NCI-H146 treated with DMSO at 0.1 percent for 48 hours (cell line): ENCODE data around the gene DOCK11.

Experiments
- DNase-seq: peaks from one replicate; lab custom pipeline; 2025; ENCODE audit not compliant: unreplicated experiment; lab: John Stamatoyannopoulos, UW

The DOCK11 gene

DNA sequence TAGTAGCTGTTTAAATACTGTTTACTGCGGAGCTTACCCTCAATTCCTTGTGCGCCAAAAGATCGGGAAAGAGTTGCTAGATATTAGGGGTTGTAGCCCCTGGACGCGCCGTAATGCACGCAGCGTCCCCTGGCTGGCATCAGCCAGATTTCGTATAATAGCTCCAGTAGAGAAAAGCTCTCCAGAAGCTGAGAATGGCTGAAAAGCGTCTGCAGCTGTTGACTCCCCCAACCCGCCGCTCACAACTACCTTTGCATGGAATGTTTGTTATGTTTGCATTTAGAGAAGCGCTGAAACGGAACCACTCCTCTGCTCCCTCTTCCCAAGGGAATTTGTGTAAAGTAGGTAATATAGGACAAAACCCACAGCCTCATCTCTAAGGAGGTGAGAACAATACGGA, 3.7 kb downstream of the DOCK11 start:
- DNase-seq: no peak

DNA sequence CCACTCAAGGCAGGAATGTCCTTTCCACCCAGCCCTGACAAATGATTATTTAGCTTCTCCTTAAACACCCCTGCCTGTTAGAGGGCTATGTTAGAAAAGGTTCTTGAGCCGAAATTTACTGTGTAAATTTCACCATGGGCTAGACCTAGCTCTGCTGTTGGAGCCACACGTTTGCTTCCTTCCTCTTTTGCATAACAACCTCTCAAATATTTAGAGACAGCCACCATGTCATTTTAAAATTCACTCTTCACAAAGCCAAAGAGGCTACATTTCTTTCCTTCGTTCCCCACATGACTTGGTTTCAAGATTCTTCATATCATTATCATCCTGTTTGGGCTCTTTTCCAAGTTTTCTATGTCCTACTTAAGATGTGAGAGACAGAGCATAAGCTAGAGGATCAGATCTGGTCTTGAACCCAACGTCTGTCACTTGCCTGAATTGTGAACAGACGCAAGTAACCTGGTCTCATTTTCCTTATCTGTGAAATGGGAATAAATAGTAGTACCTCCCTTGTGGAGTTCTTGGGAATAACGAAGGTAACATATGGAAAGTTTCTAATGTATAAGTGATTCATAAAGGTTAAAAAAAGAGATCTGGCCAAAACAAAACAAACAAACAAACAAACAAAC, 6.7 kb downstream of the DOCK11 start:
- no peak for DNase-seq

DNA sequence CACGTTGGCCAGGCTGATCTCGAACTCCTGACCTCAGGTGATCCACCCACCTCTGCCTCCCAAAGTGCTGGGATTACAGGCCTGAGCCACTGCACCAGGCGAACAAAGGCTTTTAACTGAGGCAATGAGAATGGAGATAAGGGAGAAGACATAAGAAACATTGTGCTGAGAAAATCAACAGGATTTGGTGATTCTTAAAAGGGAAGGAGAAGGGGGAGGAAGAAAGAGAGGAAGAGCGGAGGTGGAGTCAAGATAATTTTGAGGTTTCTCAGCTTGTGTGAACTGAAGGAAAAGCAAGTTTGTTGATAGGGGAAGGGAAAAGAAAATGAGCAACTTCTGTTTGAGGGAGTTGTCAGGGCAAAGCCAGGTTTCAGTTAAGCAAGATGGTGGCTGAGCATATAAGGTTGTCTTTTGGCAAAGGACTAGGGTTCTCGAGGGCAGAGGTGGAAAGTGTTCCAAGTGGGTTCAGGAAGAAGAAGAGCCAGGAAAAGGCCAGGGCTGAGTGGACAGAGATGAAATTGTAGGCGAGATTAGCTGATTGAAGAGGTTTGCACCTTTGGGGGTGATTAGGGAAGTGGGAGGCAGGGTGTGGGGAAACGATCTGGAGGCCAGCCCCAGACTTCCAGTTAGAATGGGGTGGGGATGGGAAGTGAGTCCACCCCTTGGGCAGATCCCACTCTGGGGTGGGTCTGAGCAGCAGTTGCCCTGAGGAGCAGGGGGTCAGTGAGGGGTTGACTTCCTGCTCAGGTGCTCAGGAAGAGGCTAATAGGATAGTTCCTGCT, 7.8 kb downstream of the DOCK11 start:
- no peak for DNase-seq

DNA sequence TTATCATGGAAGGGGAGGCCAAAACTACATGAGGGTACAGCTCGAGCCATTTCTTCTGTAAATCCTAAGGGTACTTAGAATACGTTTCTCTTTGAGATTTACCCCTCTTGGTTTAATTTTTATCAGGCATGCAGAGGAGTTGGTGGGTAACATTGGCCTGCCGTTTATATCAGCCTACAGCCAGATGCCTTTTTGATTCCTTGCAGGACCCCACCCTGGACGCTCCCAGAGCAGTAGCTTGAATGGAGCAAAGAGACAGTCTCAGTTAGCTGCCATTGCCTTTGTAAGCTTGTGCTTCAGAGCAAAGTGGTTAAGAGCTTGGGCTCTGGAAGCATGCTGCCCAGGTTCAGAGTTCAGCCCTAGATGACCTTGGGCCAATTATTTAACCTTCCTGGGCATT, 9.0 kb downstream of the DOCK11 start:
- DNase-seq: no peak

DNA sequence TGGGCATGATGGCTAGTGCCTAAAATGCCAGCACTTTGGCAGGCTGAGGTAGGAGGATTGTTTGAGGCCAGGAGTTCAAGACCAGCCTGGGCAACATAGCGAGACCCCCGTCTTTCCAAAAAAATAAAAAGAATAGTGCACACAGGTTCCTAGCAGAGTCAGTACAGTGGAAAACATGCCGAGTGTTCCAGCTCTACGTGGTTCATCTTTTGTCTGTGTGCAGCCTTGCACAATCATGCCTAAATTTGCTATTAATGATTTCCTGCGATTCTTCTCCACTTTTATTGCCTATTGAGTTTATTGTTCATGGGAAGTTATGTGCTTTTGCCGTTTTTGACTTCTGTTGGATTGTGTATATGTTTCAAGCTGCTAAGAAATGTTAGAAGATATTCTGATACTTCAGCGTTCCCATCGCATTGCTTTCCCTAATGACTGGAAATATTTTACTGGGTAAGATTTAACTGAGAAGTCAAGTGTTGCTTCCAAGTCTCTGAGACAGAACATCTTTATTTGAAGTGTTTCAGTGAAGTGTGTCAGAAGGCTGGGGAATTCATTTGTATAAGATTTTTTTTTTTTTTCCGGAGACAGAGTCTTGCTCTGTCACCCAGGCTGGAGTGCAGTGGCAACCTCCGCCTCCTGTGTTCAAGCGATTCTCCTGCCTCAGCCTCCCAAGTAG, 11.3 kb downstream of the DOCK11 start:
- no peak for DNase-seq

DNA sequence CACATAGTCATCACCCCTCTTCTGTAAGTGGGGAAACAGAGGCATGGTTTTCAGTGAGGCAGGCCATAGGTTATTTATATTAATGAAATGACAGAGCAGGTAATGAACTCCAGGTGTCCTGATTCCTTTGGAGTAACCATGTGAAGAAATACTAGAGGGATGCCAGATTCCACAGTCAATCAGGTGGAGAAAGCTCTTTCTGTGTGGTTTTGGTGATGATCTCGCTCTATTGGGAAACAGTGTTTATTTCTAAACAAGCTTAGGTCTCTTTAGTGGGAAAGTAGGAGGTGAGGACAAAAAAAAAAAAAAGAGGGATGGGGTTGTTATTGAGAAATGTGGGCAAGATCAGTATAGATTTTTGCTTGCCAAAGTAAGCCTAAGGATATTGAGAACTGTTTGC, 12.2 kb downstream of the DOCK11 start:
- DNase-seq: no peak

DNA sequence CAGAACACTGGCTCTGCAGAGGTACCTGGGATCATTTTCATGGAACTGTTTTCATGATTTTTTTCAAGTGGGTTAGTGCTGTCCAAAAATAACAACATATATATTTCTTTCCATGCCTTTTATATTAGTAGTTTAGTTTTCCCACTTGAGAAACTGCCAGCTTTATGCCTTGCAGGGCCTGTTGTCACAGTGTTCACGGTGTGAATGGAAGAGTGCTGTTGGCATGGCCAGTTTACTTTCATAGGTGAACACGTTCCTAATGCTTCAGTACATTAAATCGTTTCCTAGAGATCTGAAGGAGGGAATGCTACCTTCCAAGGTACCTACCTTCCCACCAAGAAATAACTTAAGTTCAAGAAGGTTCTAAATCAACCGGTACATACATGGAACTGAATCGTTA, 12.6 kb downstream of the DOCK11 start:
- DNase-seq: no peak

DNA sequence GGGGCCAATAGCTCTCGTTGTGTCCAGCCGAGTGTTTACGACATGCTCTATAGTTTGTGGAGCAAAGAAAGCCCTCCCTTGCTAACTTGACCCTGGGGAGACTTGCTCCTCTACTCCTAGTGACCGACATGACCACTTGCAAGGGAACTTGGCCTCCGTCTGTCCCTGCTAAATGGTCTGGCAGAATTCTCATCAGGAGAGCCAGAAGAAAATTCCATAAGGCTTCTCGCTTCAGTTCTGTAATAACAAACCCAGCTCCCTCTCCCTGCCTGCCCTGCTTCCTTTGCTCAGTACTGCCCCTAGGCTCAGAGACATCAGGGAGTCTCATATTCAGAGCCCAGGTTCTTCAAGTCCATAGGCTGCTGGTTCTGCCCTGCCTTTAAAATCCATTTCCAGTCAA, 13.0 kb downstream of the DOCK11 start:
- DNase-seq: no peak

DNA sequence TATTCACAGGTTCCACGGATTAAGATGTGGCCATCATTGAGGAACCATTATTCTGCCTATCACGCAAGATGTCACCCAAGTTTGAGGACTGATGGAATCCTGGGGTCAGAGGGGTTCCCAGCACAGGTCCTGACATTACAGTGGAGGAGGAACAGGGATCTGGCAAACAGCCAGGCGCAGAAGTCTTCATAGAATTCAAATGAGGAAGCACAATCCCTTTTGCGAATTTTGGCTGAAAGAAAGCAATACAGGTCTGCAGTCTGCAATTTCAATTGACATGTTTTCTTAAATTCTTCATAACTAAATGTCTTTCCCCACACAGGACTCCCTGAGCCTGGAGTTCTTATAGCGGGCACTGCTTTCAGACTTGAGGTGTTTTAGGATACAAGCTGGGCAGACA, 14.5 kb downstream of the DOCK11 start:
- DNase-seq: no peak

DNA sequence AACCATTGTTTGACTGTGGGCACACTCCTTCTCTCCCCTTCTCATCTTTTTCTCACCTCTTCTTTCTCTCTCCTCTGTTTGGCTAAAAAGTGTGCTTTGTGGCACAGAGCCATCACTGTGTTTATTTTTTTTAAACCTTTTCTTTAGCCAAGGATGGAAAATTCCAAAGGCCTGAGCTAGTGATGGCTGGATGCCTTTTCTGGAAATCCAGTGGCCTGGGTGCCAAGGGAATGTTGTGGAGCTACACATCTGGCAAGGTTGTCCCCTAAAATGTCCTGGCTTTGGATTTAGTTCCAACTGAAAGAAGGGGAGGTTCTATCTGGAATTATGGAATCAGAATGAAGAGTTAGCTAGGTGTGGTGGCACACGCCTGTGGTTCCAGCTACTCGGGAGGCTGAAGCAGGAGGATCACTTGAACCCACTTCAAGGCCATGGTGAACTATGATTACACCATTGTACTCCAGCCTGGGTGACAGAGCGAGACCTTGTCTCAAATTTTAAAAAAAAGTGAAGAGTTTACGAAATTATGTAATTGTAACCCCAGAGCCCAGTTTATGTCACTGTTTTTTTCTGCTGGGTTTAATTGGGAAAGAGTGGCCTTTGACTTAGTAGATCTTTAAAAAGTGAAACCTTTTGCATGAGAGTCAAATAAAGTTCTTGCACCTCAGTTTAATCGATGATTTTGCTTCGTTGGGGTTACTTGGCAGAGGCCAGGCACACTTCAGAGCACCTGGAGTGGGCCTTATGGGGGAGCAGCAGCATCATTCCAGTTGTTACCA, 17.7 kb downstream of the DOCK11 start:
- no peak for DNase-seq

DNA sequence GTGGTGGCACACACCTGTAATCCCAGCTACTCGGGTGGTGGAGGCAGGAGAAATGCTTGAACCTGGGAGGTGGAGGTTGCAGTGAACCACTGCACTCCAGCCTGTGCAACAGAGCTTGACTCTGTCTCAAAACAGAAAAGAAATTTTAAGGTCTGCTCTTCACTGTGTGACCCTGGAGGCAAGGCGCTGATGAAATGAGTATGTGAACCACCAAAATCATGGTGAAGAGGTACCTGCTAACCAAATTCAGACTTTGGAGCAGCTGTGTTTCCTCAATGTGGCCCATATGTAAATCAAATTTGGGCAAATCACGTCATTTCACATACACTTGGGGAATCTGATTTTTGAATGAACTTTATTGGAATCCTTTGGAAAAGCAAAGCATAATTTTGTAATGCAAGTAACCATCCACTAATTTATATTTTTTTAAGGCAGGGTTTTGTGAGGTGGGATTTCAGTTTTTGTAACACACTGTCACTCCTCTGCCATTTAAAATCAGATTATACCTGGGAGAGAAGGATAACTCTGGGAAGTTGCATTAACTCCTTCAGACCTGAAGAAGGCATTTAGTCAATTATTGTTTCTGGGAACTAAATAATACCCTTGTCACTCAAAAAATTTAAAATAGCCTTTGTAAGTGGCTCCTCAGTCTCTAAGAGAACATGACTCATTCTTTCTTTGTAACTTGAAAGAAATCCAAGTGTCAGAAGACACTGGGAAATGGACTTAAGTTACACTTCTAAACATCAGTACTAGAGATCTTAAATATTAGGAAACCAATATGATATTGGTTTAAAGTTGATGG, 24.0 kb downstream of the DOCK11 start:
- DNase-seq: no peak

DNA sequence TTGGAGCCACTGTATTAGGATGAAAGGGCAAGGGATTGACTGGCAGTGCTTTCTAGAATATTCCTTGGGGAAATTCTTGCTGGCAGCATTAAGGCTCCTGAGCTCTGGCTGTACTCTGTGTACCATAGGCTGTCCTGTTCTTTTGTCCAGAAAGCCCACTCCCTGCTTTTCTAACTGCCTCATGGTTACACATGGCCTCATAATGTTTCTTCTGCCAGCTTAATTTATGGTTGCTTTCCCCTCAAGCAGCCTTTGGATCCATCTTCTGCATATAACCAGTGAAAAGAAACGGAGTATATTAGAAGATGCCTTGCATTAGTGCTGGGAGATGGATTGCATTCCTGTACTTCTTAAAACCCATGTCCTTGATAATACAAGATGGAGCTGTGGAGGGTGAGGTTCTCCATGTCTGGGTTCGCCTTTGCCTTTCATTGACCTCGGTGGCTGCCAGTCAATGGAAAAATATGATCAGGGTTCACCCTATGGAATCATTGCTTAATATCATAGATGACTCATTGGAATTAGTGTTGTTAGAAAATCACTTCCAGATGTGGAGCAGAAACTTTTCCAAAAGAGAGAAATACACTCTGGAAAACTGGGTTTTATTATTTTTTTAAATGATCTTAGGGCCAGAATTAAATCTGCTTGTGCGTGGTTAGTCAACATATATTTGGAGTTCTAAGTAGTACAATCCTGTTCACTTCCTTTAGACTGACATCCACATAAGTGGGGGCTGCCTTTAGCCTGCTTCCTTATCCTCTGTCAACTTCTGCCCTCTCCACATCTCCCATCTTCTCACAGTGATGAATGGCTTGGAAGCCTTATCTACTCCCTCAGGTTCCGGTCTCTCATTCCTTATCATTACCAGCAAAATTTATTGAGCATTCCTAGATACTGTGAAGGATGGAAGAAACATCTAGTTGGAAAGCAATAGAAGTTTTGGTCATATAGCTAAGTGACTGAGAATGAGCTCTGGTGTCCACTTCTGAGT, 24.9 kb downstream of the DOCK11 start:
- no peak for DNase-seq

DNA sequence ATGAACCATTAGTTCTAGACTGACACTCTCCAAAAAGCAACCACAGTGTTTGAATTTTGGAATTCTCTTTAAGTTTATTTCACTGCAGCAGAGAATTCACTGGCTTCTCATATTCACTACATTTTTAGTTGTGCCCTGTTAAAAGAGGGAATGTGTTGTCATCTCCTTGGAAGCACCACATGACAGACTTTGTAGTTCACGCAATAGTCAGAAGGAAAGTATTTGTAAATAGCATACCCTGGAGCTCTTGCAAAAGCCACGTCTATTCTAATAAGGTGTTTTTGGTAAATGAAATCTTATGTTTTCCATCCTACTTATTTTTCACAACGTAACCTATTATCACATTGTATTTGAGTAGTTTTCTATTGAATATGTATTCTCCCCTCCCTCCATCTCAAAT, 25.8 kb downstream of the DOCK11 start:
- DNase-seq: no peak

DNA sequence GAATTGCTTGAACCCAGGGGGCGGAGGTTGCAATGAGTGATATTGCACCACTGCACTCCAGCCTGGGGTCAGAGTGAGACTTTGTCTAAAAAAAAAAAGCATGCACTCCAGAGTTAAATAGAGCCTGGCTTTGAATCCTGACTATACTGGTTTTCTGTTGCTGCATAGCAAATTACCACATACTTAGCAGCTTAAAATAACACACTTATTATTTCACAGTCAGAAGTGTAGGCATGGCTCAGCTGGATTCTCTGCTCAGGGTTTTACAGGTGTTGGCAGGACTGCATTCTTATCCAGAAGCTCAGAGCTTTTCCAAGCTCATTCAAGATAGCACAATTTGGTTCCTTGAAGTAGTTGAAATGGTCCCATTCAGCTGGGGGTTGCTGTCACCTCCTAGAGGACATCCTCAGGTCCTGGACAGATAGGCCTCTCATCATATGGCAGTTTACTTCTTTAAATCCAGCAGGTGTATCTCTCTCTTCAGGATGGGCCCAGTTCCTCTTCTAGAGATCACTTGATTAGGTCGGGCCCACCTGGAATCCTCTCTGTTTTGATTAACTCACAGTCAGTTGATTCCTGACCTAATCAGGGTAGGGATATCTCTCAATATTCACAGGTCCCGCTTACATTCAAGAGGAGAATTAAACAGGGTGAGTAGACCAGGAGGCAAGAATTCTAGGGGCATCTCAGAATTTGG, 26.8 kb downstream of the DOCK11 start:
- no peak for DNase-seq

DNA sequence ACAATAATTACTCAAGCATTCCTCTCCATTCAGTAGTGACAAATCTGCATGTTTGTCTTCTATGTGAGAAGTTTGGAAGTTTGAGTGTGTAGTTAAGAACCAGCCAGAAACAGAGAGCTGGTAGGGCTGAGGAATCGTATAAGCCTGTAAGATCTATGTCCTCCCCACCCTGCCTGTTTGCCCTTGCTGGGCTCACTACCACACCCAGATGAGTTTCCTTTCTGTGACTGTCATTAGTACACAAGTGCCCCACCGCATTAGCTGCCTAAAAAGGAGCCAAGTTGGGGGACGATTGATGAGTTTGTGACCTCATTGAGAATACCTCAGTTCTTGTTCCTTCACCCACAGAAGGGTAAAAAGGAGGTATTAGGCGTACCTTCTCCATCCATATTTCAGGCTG, 28.3 kb downstream of the DOCK11 start:
- no peak for DNase-seq

DNA sequence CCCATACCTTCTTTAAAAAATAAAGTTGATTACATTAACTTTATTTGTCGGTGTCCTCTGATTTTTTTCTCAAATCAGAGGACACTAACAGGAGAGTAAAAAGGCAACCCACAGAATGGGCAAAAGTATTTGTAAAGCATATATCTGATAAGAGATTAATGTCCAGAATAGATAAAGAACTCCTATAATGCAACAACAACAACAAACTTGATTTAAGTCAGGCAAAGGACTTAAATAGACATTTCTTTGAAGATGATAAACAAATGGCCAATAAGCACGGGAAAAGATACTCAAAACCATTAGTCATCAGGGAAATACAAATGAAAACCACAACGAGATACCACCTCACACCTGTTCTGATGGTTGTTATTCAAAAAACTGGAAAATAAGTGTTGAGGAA, 28.7 kb downstream of the DOCK11 start:
- DNase-seq: no peak

DNA sequence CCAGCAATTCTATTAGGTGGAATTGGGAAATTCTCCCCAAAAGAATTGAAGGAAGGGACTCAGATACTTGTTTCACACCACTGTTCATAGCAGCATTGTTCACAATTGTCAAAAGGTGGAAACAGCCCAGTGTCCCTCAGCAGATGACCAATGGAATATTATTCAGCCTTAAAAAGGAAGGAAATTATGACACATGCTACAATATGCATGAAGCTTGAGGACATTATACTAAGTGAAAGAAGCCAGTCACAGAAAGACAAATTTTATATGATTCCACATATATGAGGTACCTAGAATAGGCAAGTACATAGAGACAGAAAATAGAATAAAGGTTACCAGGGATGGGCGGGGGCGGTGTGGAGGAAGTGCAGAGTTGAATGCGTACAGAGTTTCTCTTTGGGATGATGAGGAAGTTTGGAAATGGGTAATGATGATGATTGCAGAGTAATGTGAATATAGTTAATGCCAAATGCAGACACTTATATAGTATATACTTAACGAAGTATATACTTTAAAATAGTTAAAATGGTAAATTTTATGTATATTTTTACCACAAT, 29.6 kb downstream of the DOCK11 start:
- no peak for DNase-seq

DNA sequence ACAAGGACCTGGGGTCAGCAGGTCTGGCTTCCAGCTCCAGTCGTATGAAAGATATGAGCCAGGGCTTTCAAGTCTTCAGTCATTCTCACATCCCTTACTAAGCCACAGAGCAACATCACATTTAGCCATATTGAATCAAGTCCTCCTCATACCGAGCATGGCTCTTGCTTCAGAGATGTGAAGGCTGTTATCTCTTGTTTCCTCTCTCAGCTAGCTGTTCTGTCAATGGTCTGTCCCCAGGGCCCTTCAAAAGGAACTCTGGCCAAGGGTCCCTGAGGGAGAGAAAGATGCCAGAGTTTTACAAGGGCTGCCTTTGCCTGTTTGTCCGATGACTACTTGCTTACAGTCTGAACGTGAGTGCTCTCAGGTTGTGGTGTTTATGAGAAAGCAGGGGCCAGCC, 30.5 kb downstream of the DOCK11 start:
- no peak for DNase-seq
